Ishikawa (cell line): Measurements from ENCODE around the gene CD63.

Experiments used
- CREB1 ChIP-seq: IDR thresholded peaks from 2 replicates; pipeline ENCODE4 v1.6.1; 2012; ENCODE audit warnings: low read depth
- EGR1 ChIP-seq: IDR thresholded peaks from 2 replicates; pipeline ENCODE4 v1.6.1; 2012
- EP300 ChIP-seq: IDR thresholded peaks from 2 replicates; pipeline ENCODE4 v1.6.1; 2012; ENCODE audit warnings: borderline replicate concordance
- MAX ChIP-seq: IDR thresholded peaks from 2 replicates; pipeline ENCODE4 v1.6.1; 2012
- NFIC ChIP-seq: IDR thresholded peaks from 2 replicates; pipeline ENCODE4 v1.6.1; 2012
- RAD21 ChIP-seq: IDR thresholded peaks from 2 replicates; pipeline ENCODE4 v1.6.1; 2012; ENCODE audit warnings: low read depth
- REST ChIP-seq: IDR thresholded peaks from 2 replicates; pipeline ENCODE4 v1.6.1; 2012; ENCODE audit warnings: low read depth, mild to moderate bottlenecking
- TAF1 ChIP-seq: IDR thresholded peaks from 2 replicates; pipeline ENCODE4 v1.6.1; 2012; ENCODE audit warnings: low read depth, mild to moderate bottlenecking
- TEAD4 ChIP-seq: IDR thresholded peaks from 2 replicates; pipeline ENCODE4 v1.6.1; 2012
- YY1 ChIP-seq: IDR thresholded peaks from 2 replicates; pipeline ENCODE4 v1.6.1; 2012; ENCODE audit warnings: low read depth

GRCh38 chr12:55697686-55698085 is 31.1 kb downstream of the CD63 start:
- TF ChIP-seq EP300 = no peak
- TF ChIP-seq TEAD4 = no peak
- TF ChIP-seq TAF1 = no peak
- TF ChIP-seq NFIC = no peak
- TF ChIP-seq REST = no peak
- TF ChIP-seq MAX = no peak
- TF ChIP-seq RAD21 = no peak
- TF ChIP-seq YY1 = no peak
- no peak for TF ChIP-seq EGR1
- TF ChIP-seq CREB1 = no peak
